Measurements from ENCODE around the gene FAM222B.

DNA sequence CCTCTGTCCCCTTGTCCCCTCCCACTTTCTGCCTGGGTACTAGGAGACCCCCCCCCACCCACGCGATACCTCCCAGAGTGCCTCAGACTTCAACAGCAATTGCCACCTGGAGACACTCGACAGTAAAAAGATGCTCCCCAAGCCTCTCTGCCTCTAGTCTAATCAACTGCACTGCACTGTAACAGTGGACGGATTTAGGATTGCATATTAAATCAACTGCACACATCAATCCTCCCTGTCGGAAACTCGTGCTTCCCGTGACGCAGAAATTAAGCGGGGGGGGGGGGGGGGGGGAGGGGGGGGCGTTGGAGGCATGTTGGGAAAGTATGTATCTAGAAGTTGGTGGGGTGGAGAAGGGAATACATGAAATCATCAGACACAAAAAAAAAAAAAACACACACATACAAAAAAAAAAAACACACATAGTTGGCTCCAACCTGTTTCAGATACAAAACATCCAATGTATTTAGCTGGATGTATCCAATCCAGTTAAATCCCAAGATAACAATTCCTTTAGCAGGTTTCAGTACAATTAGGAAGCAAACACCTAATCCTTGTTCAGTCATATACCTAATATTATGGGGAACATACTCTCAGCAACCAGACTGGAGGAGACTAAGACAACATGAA, 29.7 kb downstream of the FAM222B start:
- TF ChIP-seq CTCF (IDR thresholded peaks at IDR 0.05): no peak
- TF ChIP-seq EZH2 (IDR thresholded peaks at IDR 0.05): no peak
- no peak for TF ChIP-seq EZH2phosphoT487 (IDR thresholded peaks at IDR 0.05)
